Measurements from ENCODE around the gene PIK3C3. TPM values are rescaled to one million over a fixed set of nuclear protein-coding genes. Genes with fewer than 3 reads are reported as not detected.
"Not testable (repeated sequence)": the region's sequence is repeated elsewhere in the genome, so short reads cannot be mapped to it uniquely, and the experiment has no call there.

The PIK3C3 gene
- total RNA-seq, 6 experiments from 2014 or later = 15.2 to 27.2 (median 19.6) TPM

DNA sequence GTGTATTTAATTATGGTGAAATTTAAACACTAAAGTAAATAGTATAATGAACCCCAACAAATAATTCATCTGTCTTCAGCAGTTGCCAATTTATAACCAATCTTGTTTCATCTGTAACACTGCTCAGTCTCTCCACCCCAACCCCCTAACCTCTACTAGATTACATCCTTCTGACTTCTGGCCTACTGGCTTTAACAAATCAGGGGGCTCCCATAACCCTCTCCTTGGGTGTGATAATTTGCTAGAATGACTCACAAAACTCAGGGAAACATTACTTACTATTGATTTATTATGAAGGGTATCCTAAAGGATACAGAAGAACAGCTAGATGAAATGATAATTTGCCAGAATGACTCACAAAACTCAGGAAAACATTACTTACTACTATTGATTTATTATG lies 50.7 kb downstream of the PIK3C3 start:
- no peak for TF ChIP-seq POLR2A (IDR thresholded peaks at IDR 0.05)
- TF ChIP-seq, protein P1, sequence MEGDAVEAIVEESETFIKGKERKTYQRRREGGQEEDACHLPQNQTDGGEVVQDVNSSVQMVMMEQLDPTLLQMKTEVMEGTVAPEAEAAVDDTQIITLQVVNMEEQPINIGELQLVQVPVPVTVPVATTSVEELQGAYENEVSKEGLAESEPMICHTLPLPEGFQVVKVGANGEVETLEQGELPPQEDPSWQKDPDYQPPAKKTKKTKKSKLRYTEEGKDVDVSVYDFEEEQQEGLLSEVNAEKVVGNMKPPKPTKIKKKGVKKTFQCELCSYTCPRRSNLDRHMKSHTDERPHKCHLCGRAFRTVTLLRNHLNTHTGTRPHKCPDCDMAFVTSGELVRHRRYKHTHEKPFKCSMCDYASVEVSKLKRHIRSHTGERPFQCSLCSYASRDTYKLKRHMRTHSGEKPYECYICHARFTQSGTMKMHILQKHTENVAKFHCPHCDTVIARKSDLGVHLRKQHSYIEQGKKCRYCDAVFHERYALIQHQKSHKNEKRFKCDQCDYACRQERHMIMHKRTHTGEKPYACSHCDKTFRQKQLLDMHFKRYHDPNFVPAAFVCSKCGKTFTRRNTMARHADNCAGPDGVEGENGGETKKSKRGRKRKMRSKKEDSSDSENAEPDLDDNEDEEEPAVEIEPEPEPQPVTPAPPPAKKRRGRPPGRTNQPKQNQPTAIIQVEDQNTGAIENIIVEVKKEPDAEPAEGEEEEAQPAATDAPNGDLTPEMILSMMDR (IDR thresholded peaks at IDR 0.05) = no peak
- intact Hi-C loops (cut with DNase I) = no loop called here
- no peaks in the 10 kb centered on the region for H3K27me3 ChIP-seq

DNA sequence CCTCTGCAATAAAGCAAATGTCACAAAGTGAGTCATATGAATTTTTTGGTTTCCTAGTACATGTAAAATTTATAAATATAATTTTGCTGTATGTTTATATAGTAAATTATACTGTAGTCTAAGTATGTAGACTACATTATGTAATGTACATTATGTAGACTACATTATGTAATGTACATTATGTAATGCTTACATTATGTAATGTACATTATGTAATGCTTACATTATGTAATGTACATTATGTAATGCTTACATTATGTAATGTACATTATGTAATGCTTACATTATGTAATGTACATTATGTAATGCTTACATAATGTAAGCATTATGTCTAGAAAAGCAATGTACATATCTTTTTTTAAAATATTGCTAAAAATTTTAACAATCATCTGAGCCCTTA lies 54.4 kb downstream of the PIK3C3 start:
- H3K27ac ChIP-seq; ATAC-seq; intact Hi-C loops (cut with DNase I); H3K9me3 ChIP-seq; H3K4me1 ChIP-seq; H3K4me3 ChIP-seq; H3K27me3 ChIP-seq; DNase-seq: not testable (repeated sequence)
- peaks cover 0 to 14% (median 3%) of the 10 kb centered on the region in 4 donors for H3K36me3 ChIP-seq

More for the DNA sequence above, 50.7 kb downstream of the PIK3C3 start:
- DNase-seq (no peak), ATAC-seq (no peak)
- H3K27ac ChIP-seq = no peak overlapping the region
- no peaks in the 10 kb centered on the region for H3K4me1 ChIP-seq
- no peaks in the 10 kb centered on the region for H3K9me3 ChIP-seq
- peaks cover 0 to 20% (median 6%) of the 10 kb centered on the region in 4 donors for H3K36me3 ChIP-seq
- no peak overlapping the region for H3K4me3 ChIP-seq

DNA sequence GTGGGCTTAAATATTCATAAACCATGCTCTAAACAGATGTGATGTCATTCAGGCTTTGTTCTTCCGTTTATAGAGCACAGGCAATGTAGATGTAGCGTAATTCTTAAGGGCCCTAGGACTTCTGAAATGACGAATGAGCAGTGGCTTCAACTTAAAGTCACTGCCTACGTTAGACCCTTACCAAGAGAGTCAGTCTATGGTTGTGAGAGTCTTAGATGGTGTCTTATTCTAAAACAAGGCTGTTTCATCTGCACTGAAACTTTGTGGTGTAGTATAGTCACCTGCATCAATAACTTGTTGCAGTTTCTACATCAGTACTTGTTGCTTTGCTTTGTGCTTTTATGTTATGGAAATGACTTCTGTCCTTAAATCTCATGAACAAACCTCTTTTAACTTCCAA lies 56.0 kb downstream of the PIK3C3 start:
- ATAC-seq = no peak
- 76% methylated on average over 3 of the region's 4 CpGs for WGBS (ENCODE audit: insufficient coverage, low coverage, low lambda C conversion rate, missing lambda C conversion rate)
- TF ChIP-seq, protein P1 (IDR thresholded peaks at IDR 0.05) = no peak
- TF ChIP-seq POLR2A (IDR thresholded peaks at IDR 0.05) = no peak
- intact Hi-C loops (cut with DNase I) = no loop called here
- H3K36me3 ChIP-seq = peaks cover 0 to 12% (median 2%) of the 10 kb centered on the region in 4 donors
- no peaks in the 10 kb centered on the region for H3K27me3 ChIP-seq
- H3K27ac ChIP-seq = no peak overlapping the region
- no peaks in the 10 kb centered on the region for H3K4me1 ChIP-seq
- no peaks in the 10 kb centered on the region for H3K9me3 ChIP-seq
- H3K4me3 ChIP-seq = no peak overlapping the region
- no peak for DNase-seq

DNA sequence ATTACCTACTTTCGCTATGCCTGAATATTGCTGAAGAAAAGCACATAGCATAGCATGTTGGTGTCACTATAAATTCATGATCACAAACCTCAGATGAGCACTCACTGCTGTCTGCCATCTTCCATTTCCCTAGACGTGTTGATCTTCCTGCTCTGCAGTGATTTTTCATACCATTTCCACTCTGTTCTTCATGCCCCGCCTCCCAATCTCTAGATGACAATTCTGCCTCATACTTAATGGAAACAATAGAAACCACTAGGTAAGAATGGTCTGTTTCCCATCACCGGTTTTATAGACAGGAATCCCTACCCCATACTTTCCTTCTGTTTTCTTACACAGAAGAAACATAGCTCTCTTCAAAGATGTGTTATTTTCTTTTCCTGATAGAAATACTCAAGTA lies 63.8 kb downstream of the PIK3C3 start:
- 92% methylated on average over 4 of the region's 4 CpGs for WGBS (ENCODE audit: insufficient coverage, low coverage, low lambda C conversion rate, missing lambda C conversion rate)
- no peak for ATAC-seq
- DNase-seq = no peak
- intact Hi-C loops (cut with DNase I) = no loop called here
- Histone ChIP-seq H3K27me3 (no peaks in the 10 kb centered on the region), H3K4me1 (no peaks in the 10 kb centered on the region), H3K27ac (no peak overlapping the region), H3K36me3 (peaks cover 0 to 16% (median 6%) of the 10 kb centered on the region in 4 donors), H3K4me3 (no peak overlapping the region), H3K9me3 (no peaks in the 10 kb centered on the region)
- TF ChIP-seq, protein P1 (IDR thresholded peaks at IDR 0.05) = no peak
- no peak for TF ChIP-seq POLR2A (IDR thresholded peaks at IDR 0.05)

DNA sequence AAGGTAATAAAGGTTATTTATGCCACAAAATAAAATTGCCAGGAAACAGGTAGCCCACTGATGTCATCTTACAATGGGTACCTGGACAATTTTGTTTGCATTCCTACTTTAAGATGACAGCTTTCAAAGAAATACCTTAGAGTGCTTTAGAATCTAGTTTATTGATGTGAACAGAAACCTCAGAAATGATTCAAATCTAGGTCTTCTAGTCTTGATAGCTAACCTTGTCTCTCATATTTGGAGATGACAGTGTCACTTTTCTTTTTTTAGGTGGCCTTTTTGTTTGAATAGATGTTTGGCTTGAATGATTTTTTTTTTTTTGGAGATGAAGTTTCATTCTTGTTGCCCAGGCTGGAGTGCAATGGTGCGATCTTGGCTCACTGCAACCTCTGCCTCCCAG lies 69.1 kb downstream of the PIK3C3 start:
- H3K27me3 ChIP-seq = no peaks in the 10 kb centered on the region
- no peaks in the 10 kb centered on the region for H3K9me3 ChIP-seq
- H3K27ac ChIP-seq = no peak overlapping the region
- no peak for DNase-seq
- TF ChIP-seq, protein P1 (IDR thresholded peaks at IDR 0.05) = no peak
- TF ChIP-seq POLR2A (IDR thresholded peaks at IDR 0.05) = no peak
- ATAC-seq = no peak
- H3K4me3 ChIP-seq = no peak overlapping the region
- no peaks in the 10 kb centered on the region for H3K4me1 ChIP-seq
- peaks cover 0 to 10% (median 5%) of the 10 kb centered on the region in 4 donors for H3K36me3 ChIP-seq
- WGBS (ENCODE audit: insufficient coverage, low coverage, low lambda C conversion rate, missing lambda C conversion rate) = 86% methylated on average over 1 of the region's 1 CpG
- intact Hi-C loops (cut with DNase I) = no loop called here

All from right lobe of liver (tissue), 6 donors.